ENCODE measurements around the gene MARCKSL1.

DNA sequence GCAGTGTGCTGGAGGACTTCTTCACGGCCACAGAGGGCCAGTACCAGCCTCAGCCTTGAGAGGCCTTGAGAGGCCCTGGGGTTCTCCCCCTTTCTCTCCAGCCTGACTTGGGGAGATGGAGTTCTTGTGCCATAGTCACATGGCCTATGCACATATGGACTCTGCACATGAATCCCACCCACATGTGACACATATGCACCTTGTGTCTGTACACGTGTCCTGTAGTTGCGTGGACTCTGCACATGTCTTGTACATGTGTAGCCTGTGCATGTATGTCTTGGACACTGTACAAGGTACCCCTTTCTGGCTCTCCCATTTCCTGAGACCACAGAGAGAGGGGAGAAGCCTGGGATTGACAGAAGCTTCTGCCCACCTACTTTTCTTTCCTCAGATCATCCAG is 50.4 kb downstream of the MARCKSL1 start:
- TF ChIP-seq BHLHE40 (IDR thresholded peaks at IDR 0.05; ENCODE audit: borderline replicate concordance) (no peak), ELF4 (IDR thresholded peaks at IDR 0.05) (no peak), HDGF (IDR thresholded peaks at IDR 0.05; ENCODE audit: borderline replicate concordance) (no peak), FOXM1 (IDR thresholded peaks at IDR 0.05; ENCODE audit: borderline replicate concordance) (no peak), LEF1 (IDR thresholded peaks at IDR 0.05; ENCODE audit: borderline replicate concordance) (no peak), TARDBP (IDR thresholded peaks at IDR 0.05) (no peak), ZNF384 (IDR thresholded peaks at IDR 0.05) (no peak), NFRKB (IDR thresholded peaks at IDR 0.05) (no peak), FOXA1 (IDR thresholded peaks at IDR 0.05) (no peak), CTBP1 (IDR thresholded peaks at IDR 0.05; ENCODE audit: borderline replicate concordance) (no peak), FOXK2 (IDR thresholded peaks at IDR 0.05) (no peak)

Measured in HEK293T (cell line).